H9 (cell line): ENCODE measurements around the gene MITF. TPM values are rescaled to one million over a fixed set of nuclear protein-coding genes. Genes with fewer than 3 reads are reported as not detected.

ENCODE experiments used
- DNase-seq: peaks from one replicate; pipeline ENCODE4 v3.0.0-alpha.2; 2017
- H2AFZ ChIP-seq: one replicate; pipeline ENCODE4 v1.6.1; 2013; ENCODE audit warnings: mild to moderate bottlenecking, low read length, control low read depth, moderate library complexity
- H2AK5ac ChIP-seq: 2 replicates; pipeline ENCODE4 v1.6.1; 2013; ENCODE audit warnings: low read length, control low read depth, mixed read lengths; ENCODE audit not compliant: insufficient read length
- H2BK120ac ChIP-seq: one replicate; pipeline ENCODE4 v1.6.1; 2013; ENCODE audit warnings: low read depth, mild to moderate bottlenecking, low read length, control low read depth, inconsistent platforms; ENCODE audit not compliant: poor library complexity, severe bottlenecking
- H2BK12ac ChIP-seq: 2 replicates; pipeline ENCODE4 v1.6.1; 2013; ENCODE audit warnings: low read length, control low read depth, mixed read lengths, low read depth; ENCODE audit not compliant: insufficient read length
- H2BK15ac ChIP-seq: 2 replicates; pipeline ENCODE4 v1.6.1; 2013; ENCODE audit warnings: low read depth, low read length, control low read depth
- H2BK20ac ChIP-seq: one replicate; pipeline ENCODE4 v1.6.1; 2013; ENCODE audit warnings: low read depth, mild to moderate bottlenecking, low read length, control low read depth, inconsistent platforms; ENCODE audit not compliant: poor library complexity, severe bottlenecking
- H2BK5ac ChIP-seq: 2 replicates; pipeline ENCODE4 v1.6.1; 2013; ENCODE audit warnings: low read length, control low read depth, mixed read lengths; ENCODE audit not compliant: insufficient read length
- H3K14ac ChIP-seq: 2 replicates; pipeline ENCODE4 v1.6.1; 2013; ENCODE audit warnings: low read length, control low read depth; ENCODE audit not compliant: insufficient read depth
- H3K18ac ChIP-seq: 2 replicates; pipeline ENCODE4 v1.6.1; 2013; ENCODE audit warnings: low read depth, mild to moderate bottlenecking, mixed read lengths, low read length, control low read depth; ENCODE audit not compliant: insufficient read length
- H3K23ac ChIP-seq: 2 replicates; pipeline ENCODE4 v1.6.1; 2013; ENCODE audit warnings: low read length, control low read depth, mixed read lengths, low read depth; ENCODE audit not compliant: insufficient read length
- H3K23me2 ChIP-seq: 2 replicates; pipeline ENCODE4 v1.6.1; 2013; ENCODE audit warnings: low read depth, mild to moderate bottlenecking, mixed read lengths, low read length, control low read depth; ENCODE audit not compliant: insufficient read length, poor library complexity, severe bottlenecking
- H3K27ac ChIP-seq: 2 replicates; pipeline ENCODE4 v1.5.1; 2013; ENCODE audit warnings: low read length, control low read depth, mixed read lengths, low read depth; ENCODE audit not compliant: insufficient read length
- H3K27me3 ChIP-seq: 2 replicates; pipeline ENCODE4 v1.6.1; 2013; ENCODE audit warnings: low read length, control low read depth, inconsistent platforms; ENCODE audit not compliant: insufficient read depth
- H3K4ac ChIP-seq: 2 replicates; pipeline ENCODE4 v1.6.1; 2013; ENCODE audit warnings: low read depth, mild to moderate bottlenecking, control low read depth, inconsistent platforms, low read length, moderate library complexity
- H3K4me1 ChIP-seq: 2 replicates; pipeline ENCODE4 v1.6.1; 2013; ENCODE audit warnings: low read length, control low read depth, inconsistent platforms; ENCODE audit not compliant: insufficient read depth
- H3K4me2 ChIP-seq: 2 replicates; pipeline ENCODE4 v1.6.1; 2013; ENCODE audit warnings: low read length, control low read depth, mixed read lengths; ENCODE audit not compliant: insufficient read length, insufficient read depth
- H3K56ac ChIP-seq: 2 replicates; pipeline ENCODE4 v1.6.1; 2013; ENCODE audit warnings: low read depth, mild to moderate bottlenecking, mixed read lengths, low read length, control low read depth; ENCODE audit not compliant: insufficient read length
- H3K79me1 ChIP-seq: 2 replicates; pipeline ENCODE4 v1.6.1; 2013; ENCODE audit warnings: low read depth, mild to moderate bottlenecking, moderate library complexity, low read length, control low read depth, inconsistent platforms; ENCODE audit not compliant: insufficient read depth, poor library complexity, severe bottlenecking
- H3K79me2 ChIP-seq: 2 replicates; pipeline ENCODE4 v1.6.1; 2013; ENCODE audit warnings: low read length, control low read depth, inconsistent platforms; ENCODE audit not compliant: insufficient read depth
- H3K9ac ChIP-seq: 2 replicates; pipeline ENCODE4 v1.6.1; 2013; ENCODE audit warnings: low read length, control low read depth, mixed read lengths; ENCODE audit not compliant: insufficient read length; ENCODE audit errors: extremely low read depth
- H3K9me3 ChIP-seq: one replicate; pipeline ENCODE4 v1.6.1; 2013; ENCODE audit warnings: low read depth, low read length, inconsistent platforms; ENCODE audit not compliant: control insufficient read depth
- H3T11ph ChIP-seq: one replicate; pipeline ENCODE4 v1.6.1; 2013; ENCODE audit warnings: mild to moderate bottlenecking, low read length, control low read depth, inconsistent platforms
- H4K20me1 ChIP-seq: one replicate; pipeline ENCODE4 v1.6.1; 2013; ENCODE audit not compliant: control insufficient read depth, insufficient read length, insufficient read depth
- H4K5ac ChIP-seq: 2 replicates; pipeline ENCODE4 v1.6.1; 2013; ENCODE audit warnings: low read depth, mild to moderate bottlenecking, mixed read lengths, low read length, control low read depth; ENCODE audit not compliant: insufficient read length
- H4K8ac ChIP-seq: replicated peaks from 2 replicates; pipeline ENCODE4 v1.6.1; 2013; ENCODE audit warnings: low read length, control low read depth, mixed read lengths, low read depth; ENCODE audit not compliant: insufficient read length
- H4K91ac ChIP-seq: 2 replicates; pipeline ENCODE4 v1.6.1; 2013; ENCODE audit warnings: low read depth, mild to moderate bottlenecking, moderate library complexity, mixed read lengths, low read length, control low read depth; ENCODE audit not compliant: insufficient read length
- H3K27ac Mint-ChIP-seq, 3 experiments: 2 replicates in 2 of 3; 3 replicates in 1 of 3; pipeline ENCODE4 v1.8.0; 2020 to 2021; ENCODE audit warnings: mixed read lengths in 3 of 3, mild to moderate bottlenecking in 1 of 3, moderate library complexity in 1 of 3
- H3K27me3 Mint-ChIP-seq: 2 replicates; pipeline ENCODE4 v1.8.0; 2021; ENCODE audit warnings: low read depth, mild to moderate bottlenecking, moderate library complexity, mixed read lengths
- H3K36me3 Mint-ChIP-seq, 3 experiments: 2 replicates in 2 of 3; 3 replicates in 1 of 3; pipeline ENCODE4 v1.8.0; 2020 to 2021; ENCODE audit warnings: low read depth in 3 of 3, mixed read lengths in 3 of 3; ENCODE audit not compliant: insufficient read depth in 1 of 3
- H3K4me1 Mint-ChIP-seq, 2 experiments: 2 replicates each; pipeline ENCODE4 v1.8.0; 2020; ENCODE audit warnings: mixed read lengths in 2 of 2
- H3K4me3 Mint-ChIP-seq, 2 experiments: 2 replicates in 1 of 2; 3 replicates in 1 of 2; pipeline ENCODE4 v1.8.0; 2020 to 2021; ENCODE audit warnings: mild to moderate bottlenecking in 2 of 2, mixed read lengths in 2 of 2, moderate library complexity in 1 of 2
- H3K9me3 Mint-ChIP-seq, 2 experiments: 2 replicates in 1 of 2; 3 replicates in 1 of 2; pipeline ENCODE4 v1.8.0; 2020; ENCODE audit warnings: mild to moderate bottlenecking in 2 of 2, mixed read lengths in 2 of 2, moderate library complexity in 1 of 2
- CTCF ChIP-seq: fragments of 200-600 bp; sonication (generic); conservative IDR thresholded peaks from 3 replicates; pipeline ENCODE4 v1.8.0; 2021; ENCODE audit warnings: antibody characterized with exemption, mild to moderate bottlenecking
- WGBS: extraction: QIAGEN DNeasy Blood & Tissue Kit; methylation state at CpG from one replicate; pipeline ENCODE4 v1.1.7; 2013; ENCODE audit warnings: missing lambda C conversion rate, low lambda C conversion rate, mixed read lengths; ENCODE audit not compliant: insufficient read length; ENCODE audit errors: extremely low coverage; 5-methylcytosine and 5-hydroxymethylcytosine counted together
- total RNA-seq: library from RNA; stranded (reverse); gene quantifications from 2 replicates; pipeline ENCODE4 v1.2.1, GENCODE V29; 2021

MITF gene
- total RNA-seq, 1 experiment from 2014 or later = 0.81 TPM

GRCh38 chr3:69865925-69866679 lies 126.8 kb downstream of the MITF start:
- peaks cover 0 to 10% of the 10 kb centered on the region in 2 experiments; a peak in 3 of 4 replicates for H3K4me1 Mint-ChIP-seq
- H3K27me3 Mint-ChIP-seq = no peaks in the 10 kb centered on the region
- no peak overlapping the region for H2AFZ ChIP-seq
- WGBS = no CpG with 5 or more reads among the region's 10 CpGs
- H2BK12ac ChIP-seq = no peak overlapping the region
- peak; percentile 33 for DNase-seq
- H3K27me3 ChIP-seq = no peaks in the 10 kb centered on the region
- no peak overlapping the region for H3K18ac ChIP-seq
- no peaks in the 10 kb centered on the region for H3K4me1 ChIP-seq
- H3K56ac ChIP-seq = no peak overlapping the region
- H3K9me3 Mint-ChIP-seq = no peaks in the 10 kb centered on the region
- H3K9me3 ChIP-seq = no peaks in the 10 kb centered on the region
- H4K20me1 ChIP-seq = no peaks in the 10 kb centered on the region
- no peak overlapping the region for H2BK5ac ChIP-seq
- TF ChIP-seq CTCF = no peak
- H4K91ac ChIP-seq = no peak overlapping the region
- no peak overlapping the region for H4K8ac ChIP-seq
- H2BK120ac ChIP-seq = no peak overlapping the region
- no peaks in the 10 kb centered on the region for H3K36me3 Mint-ChIP-seq
- no peaks in the 10 kb centered on the region for H3K79me2 ChIP-seq
- no peak overlapping the region for H3K27ac ChIP-seq
- H4K5ac ChIP-seq = no peak overlapping the region
- no peak overlapping the region for H3K23ac ChIP-seq
- H3K4me2 ChIP-seq = no peak overlapping the region
- H3K23me2 ChIP-seq = no peaks in the 10 kb centered on the region
- H2AK5ac ChIP-seq = no peak overlapping the region
- no peak overlapping the region for H2BK15ac ChIP-seq
- H3K4me3 Mint-ChIP-seq = no peak overlapping the region
- peak overlapping the region in 1 of 3 experiments; percentile 9; a peak in 1 of 7 replicates for H3K27ac Mint-ChIP-seq
- no peaks in the 10 kb centered on the region for H3K79me1 ChIP-seq
- H3K4ac ChIP-seq = no peak overlapping the region
- H3K9ac ChIP-seq = no peak overlapping the region
- no peak overlapping the region for H3T11ph ChIP-seq
- H3K14ac ChIP-seq = no peak overlapping the region
- H2BK20ac ChIP-seq = no peak overlapping the region
